Smooth muscle cell (in vitro differentiated cells): ENCODE data around the gene AOC3. TPM values are rescaled to one million over a fixed set of nuclear protein-coding genes. Genes with fewer than 3 reads are reported as not detected.
"Not testable (repeated sequence)": the region's sequence is repeated elsewhere in the genome, so short reads cannot be mapped to it uniquely, and the experiment has no call there.

Experiments
- DNase-seq: peaks from one replicate; lab custom pipeline; 2025; ENCODE audit not compliant: unreplicated experiment; lab: John Stamatoyannopoulos, UW
- H2AFZ ChIP-seq: fragments of 200-600 bp; sonication (generic); 2 replicates; pipeline ENCODE4 v1.6.0; 2016; ENCODE audit warnings: antibody characterized with exemption, low read depth, mild to moderate bottlenecking
- H3F3A ChIP-seq: fragments of 200-600 bp; sonication (generic); 2 replicates; pipeline ENCODE4 v1.6.0; 2017; ENCODE audit warnings: antibody characterized with exemption, low read depth
- H3K27ac ChIP-seq: fragments of 200-600 bp; sonication (generic); 2 replicates; pipeline ENCODE4 v1.5.1; 2016; ENCODE audit warnings: low read depth, mild to moderate bottlenecking
- H3K27me3 ChIP-seq: fragments of 200-600 bp; sonication (generic); 2 replicates; pipeline ENCODE4 v1.6.1; 2016; ENCODE audit warnings: low read depth, mild to moderate bottlenecking
- H3K36me3 ChIP-seq: fragments of 200-600 bp; sonication (generic); 2 replicates; pipeline ENCODE4 v1.5.1; 2016; ENCODE audit warnings: low read depth
- H3K4me1 ChIP-seq: fragments of 200-600 bp; sonication (generic); 2 replicates; pipeline ENCODE4 v1.5.1; 2016; ENCODE audit warnings: low read depth
- H3K4me2 ChIP-seq: fragments of 200-600 bp; sonication (generic); 2 replicates; pipeline ENCODE4 v1.6.0; 2016; ENCODE audit warnings: mild to moderate bottlenecking
- H3K4me3 ChIP-seq: fragments of 200-600 bp; sonication (generic); 2 replicates; pipeline ENCODE4 v1.5.1; 2016; ENCODE audit warnings: mild to moderate bottlenecking
- H3K79me2 ChIP-seq: fragments of 200-600 bp; sonication (generic); 2 replicates; pipeline ENCODE4 v1.6.0; 2016; ENCODE audit warnings: low read depth, mild to moderate bottlenecking
- H3K9ac ChIP-seq: fragments of 200-600 bp; sonication (generic); 2 replicates; pipeline ENCODE4 v1.6.0; 2016; ENCODE audit warnings: low read depth
- H3K9me3 ChIP-seq: fragments of 200-600 bp; sonication (generic); replicated peaks from 2 replicates; pipeline ENCODE4 v1.5.1; 2016; ENCODE audit warnings: low read depth
- H4K20me1 ChIP-seq: fragments of 200-600 bp; sonication (generic); 2 replicates; pipeline ENCODE4 v1.6.0; 2016; ENCODE audit warnings: low read depth
- WGBS: methylation state at CpG from one replicate; pipeline ENCODE4 v1.1.7; 2016; ENCODE audit warnings: low lambda C conversion rate; 5-methylcytosine and 5-hydroxymethylcytosine counted together
- polyA plus RNA-seq: library from polyadenylated mRNA; unstranded; fragments of >200 nt; fragmentation: Nextera tagmentation; extraction: Ambion mirVana; gene quantifications from 2 replicates; pipeline ENCODE4 v1.2.1, GENCODE V29; 2016
- total RNA-seq: library from RNA; depleted of rRNA; stranded (reverse); fragments of >200 nt; gene quantifications from 2 replicates; pipeline ENCODE4 v1.2.3, GENCODE V29; 2014
- TF ChIP-seq, protein P1 (sequence below): fragments of 200-600 bp; sonication (generic); IDR thresholded peaks from 2 replicates; pipeline ENCODE4 v1.5.1; 2017; ENCODE audit warnings: borderline replicate concordance, mild to moderate bottlenecking, antibody characterized with exemption; ENCODE audit not compliant: insufficient read depth, poor library complexity, severe bottlenecking

AOC3 gene
- total and polyA plus RNA-seq, 2 experiments from 2014 or later = 0.65 to 0.90 TPM

- Histone ChIP-seq H3K4me2 (no peak overlapping the region), H3K27ac (no peak overlapping the region), H3K4me3 (no peak overlapping the region), H3K9me3 (peaks cover 6% of the 10 kb centered on the region), H4K20me1 (no peaks in the 10 kb centered on the region), H3K9ac (no peak overlapping the region), H3F3A (no peaks in the 10 kb centered on the region), H3K79me2 (no peaks in the 10 kb centered on the region), H3K36me3 (no peaks in the 10 kb centered on the region), H2AFZ (no peak overlapping the region), H3K27me3 (no peaks in the 10 kb centered on the region), H3K4me1 (no peaks in the 10 kb centered on the region)
- WGBS = 93% methylated on average over 4 of the region's 4 CpGs
- TF ChIP-seq, protein P1, sequence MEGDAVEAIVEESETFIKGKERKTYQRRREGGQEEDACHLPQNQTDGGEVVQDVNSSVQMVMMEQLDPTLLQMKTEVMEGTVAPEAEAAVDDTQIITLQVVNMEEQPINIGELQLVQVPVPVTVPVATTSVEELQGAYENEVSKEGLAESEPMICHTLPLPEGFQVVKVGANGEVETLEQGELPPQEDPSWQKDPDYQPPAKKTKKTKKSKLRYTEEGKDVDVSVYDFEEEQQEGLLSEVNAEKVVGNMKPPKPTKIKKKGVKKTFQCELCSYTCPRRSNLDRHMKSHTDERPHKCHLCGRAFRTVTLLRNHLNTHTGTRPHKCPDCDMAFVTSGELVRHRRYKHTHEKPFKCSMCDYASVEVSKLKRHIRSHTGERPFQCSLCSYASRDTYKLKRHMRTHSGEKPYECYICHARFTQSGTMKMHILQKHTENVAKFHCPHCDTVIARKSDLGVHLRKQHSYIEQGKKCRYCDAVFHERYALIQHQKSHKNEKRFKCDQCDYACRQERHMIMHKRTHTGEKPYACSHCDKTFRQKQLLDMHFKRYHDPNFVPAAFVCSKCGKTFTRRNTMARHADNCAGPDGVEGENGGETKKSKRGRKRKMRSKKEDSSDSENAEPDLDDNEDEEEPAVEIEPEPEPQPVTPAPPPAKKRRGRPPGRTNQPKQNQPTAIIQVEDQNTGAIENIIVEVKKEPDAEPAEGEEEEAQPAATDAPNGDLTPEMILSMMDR = no peak
- DNase-seq = no peak
These were observed 15.2 kb downstream of the AOC3 start for GRCh38 chr17:42866216-42866615.

DNA sequence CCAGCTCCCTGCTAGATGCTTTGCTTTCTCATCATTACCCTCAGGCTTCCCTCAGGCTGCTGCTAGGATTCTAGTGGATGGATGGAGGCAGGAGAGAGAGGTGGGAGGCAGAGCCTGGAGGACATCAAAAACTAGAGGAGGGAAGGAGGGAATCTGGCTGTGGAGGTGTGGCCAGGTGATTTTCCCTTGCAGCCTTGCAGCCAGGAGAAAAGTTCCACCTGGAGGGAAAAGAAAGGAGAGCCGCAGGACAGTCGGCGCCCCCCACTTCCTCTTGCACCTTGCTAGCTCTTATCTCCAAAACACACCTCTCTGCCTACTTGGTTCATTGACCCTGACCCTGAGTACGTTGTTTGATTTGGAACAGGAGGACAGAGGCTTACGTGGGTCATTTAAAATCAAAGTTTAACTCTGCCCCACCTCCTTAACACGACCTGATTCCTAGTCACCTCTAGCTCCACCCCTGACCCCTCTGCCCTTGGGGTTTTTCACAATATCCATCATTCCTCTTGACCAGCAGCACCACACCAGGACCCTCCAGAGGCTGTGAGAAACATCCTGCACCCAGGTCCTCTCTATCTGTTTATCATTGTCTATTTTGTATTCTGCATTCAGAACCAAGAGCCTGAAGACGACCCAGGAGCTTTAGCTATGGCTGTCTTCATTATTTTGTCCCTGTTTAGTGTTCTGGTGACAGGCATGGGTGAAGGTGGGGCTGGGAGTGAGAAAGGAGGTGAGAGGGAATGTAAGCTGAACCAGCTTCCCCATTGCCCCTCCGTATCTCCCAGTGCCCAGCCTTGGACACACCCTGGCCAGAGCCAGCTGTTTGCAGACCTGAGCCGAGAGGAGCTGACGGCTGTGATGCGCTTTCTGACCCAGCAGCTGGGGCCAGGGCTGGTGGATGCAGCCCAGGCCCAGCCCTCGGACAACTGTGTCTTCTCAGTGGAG lies 15.9 kb downstream of the AOC3 start:
- WGBS = 87% methylated on average over 12 of the region's 12 CpGs
- no peaks in the 10 kb centered on the region for H3K27me3 ChIP-seq
- H3K4me1 ChIP-seq = no peaks in the 10 kb centered on the region
- H3K36me3 ChIP-seq = no peaks in the 10 kb centered on the region
- no peak for DNase-seq
- H2AFZ ChIP-seq = no peak overlapping the region
- no peak overlapping the region for H3K9ac ChIP-seq
- H4K20me1 ChIP-seq = no peaks in the 10 kb centered on the region
- peaks cover 6% of the 10 kb centered on the region for H3K9me3 ChIP-seq
- no peaks in the 10 kb centered on the region for H3K79me2 ChIP-seq
- H3K4me2 ChIP-seq = no peak overlapping the region
- H3K27ac ChIP-seq = no peak overlapping the region
- TF ChIP-seq, protein P1 = no peak
- H3F3A ChIP-seq = no peaks in the 10 kb centered on the region
- no peak overlapping the region for H3K4me3 ChIP-seq

- WGBS = 97% methylated on average over 19 of the region's 21 CpGs
- H3K4me1 ChIP-seq, H3K4me3 ChIP-seq, H3K9me3 ChIP-seq, H3K27me3 ChIP-seq, H3K27ac ChIP-seq, H2AFZ ChIP-seq, H3K79me2 ChIP-seq, DNase-seq, H3K9ac ChIP-seq, H3K4me2 ChIP-seq, H4K20me1 ChIP-seq, H3F3A ChIP-seq, H3K36me3 ChIP-seq: not testable (repeated sequence)
These were observed 16.8 kb downstream of the AOC3 start for GRCh38 chr17:42867694-42868261.

DNA sequence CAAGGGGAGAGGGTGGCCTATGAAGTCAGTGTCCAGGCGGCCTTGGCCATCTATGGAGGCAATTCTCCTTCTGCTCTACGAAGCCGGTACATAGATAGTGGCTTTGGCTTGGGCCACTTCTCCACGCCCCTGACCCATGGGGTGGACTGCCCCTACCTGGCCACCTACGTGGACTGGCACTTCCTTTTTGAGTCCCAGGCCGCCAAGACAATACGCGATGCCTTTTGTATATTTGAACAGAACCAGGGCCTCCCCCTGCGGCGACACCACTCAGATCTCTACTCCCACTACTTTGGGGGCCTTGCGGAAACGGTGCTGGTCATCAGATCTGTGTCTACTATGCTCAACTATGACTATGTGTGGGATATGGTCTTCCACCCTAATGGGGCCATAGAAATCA lies 17.3 kb downstream of the AOC3 start:
- Histone ChIP-seq H3K4me2 (no peak overlapping the region), H3K27ac (no peak overlapping the region), H3K9ac (no peak overlapping the region), H3K79me2 (no peaks in the 10 kb centered on the region), H3F3A (no peaks in the 10 kb centered on the region), H4K20me1 (no peaks in the 10 kb centered on the region), H3K9me3 (peaks cover 6% of the 10 kb centered on the region), H3K27me3 (no peaks in the 10 kb centered on the region), H3K4me1 (no peaks in the 10 kb centered on the region), H3K4me3 (no peak overlapping the region), H2AFZ (no peak overlapping the region), H3K36me3 (no peaks in the 10 kb centered on the region)
- WGBS = 93% methylated on average over 12 of the region's 12 CpGs
- no peak for DNase-seq
- TF ChIP-seq, protein P1 = no peak
